Measurements from ENCODE around the gene ST6GALNAC3. TPM values are rescaled to one million over a fixed set of nuclear protein-coding genes. Genes with fewer than 3 reads are reported as not detected.
"Not testable (repeated sequence)": the region's sequence is repeated elsewhere in the genome, so short reads cannot be mapped to it uniquely, and the experiment has no call there.

ST6GALNAC3 gene
- polyA plus RNA-seq, 1 donor, result 86.1 TPM

DNA sequence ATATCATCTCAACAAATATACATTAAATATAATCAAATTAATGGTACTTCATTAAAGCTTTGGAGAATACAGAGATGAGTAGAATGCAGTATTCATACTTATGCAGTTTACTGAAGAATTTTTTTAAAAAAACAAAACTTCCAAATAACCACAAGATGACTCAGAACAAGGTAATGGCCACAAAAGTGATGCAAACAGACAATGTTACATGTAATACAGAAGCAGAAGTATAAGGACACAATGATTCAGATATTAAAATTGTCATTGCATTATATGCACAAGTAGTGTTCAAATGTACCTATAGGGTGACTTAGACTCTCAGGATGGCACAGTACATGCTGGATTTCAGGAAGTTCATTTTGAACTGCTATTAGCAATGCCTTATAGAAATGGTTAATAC is 565.5 kb downstream of the ST6GALNAC3 start:
- no peak for DNase-seq

DNA sequence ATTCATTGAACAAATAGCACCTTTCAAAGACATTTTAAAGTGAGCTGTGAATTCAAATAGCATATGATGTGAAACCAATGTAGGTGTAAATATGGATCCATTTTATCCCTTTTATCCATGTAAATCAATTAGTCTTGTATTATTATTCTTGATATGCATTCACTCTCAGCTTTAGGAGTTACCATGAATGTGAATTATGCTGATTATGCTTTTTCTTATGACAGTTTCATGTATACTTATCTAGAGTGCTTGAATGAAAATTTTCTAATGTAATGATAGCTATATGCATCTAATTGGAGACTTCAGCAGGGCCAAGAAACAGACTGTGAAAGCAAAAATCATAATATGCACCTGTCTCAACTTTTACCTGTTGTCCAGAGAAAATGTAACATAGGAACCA is 566.2 kb downstream of the ST6GALNAC3 start:
- no peak for DNase-seq

DNA sequence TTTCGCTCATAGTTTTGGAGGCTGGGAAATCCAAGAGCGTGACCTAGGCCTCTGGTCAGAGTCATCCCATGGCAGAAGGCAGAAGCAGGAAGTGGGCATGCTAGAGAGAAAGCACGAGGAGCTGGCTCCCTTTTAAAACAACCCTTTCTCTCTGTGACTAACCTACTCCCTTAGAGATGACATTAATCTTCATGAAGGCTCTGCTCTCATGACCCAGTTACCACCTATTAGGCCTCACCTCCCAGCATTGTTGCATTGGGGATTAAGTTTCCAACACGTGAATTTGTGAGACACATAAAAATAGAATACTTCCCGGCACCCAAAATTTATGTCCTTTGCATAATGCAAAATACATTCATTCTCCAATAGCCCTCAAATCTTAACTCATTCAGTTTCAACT is 569.6 kb downstream of the ST6GALNAC3 start:
- DNase-seq, result no peak

DNA sequence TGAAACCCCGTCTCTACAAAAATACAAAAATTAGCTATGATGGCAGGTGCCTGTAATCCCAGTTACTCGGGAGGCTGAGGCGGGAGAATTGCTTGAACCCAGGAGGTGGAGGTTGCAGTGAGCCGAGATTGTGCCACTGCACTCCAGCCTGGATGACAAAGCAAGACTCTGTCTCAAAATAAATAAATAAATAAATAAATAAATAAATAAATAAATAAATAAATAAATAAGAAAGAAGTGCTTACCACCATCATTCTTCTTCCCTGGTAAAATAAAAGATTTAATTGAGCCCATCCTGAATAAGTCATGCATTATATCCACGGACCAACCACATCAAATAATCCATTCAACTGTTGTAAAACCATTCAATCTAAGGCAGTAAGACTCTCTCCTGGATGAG is 578.3 kb downstream of the ST6GALNAC3 start:
- not testable (repeated sequence) for DNase-seq

DNA sequence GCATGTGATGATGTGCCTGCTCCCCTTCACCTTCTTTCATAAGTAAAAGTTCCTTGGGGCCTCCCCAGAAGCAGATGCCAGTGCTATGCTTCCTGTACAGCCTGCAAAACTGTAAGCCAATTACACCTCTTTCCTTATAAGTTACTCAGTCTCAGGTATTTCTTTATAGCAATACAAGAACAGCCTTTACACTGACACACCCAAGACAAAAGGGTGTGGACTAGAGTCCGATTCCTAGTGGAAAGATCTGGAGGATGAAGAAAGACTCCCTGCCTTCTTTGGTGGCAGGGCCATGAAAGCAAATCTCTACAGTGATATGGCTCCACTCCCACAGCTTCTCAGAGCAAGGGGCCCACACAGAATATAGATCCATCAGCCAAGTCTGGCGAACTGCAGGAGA is 583.1 kb downstream of the ST6GALNAC3 start:
- DNase-seq, result no peak

DNA sequence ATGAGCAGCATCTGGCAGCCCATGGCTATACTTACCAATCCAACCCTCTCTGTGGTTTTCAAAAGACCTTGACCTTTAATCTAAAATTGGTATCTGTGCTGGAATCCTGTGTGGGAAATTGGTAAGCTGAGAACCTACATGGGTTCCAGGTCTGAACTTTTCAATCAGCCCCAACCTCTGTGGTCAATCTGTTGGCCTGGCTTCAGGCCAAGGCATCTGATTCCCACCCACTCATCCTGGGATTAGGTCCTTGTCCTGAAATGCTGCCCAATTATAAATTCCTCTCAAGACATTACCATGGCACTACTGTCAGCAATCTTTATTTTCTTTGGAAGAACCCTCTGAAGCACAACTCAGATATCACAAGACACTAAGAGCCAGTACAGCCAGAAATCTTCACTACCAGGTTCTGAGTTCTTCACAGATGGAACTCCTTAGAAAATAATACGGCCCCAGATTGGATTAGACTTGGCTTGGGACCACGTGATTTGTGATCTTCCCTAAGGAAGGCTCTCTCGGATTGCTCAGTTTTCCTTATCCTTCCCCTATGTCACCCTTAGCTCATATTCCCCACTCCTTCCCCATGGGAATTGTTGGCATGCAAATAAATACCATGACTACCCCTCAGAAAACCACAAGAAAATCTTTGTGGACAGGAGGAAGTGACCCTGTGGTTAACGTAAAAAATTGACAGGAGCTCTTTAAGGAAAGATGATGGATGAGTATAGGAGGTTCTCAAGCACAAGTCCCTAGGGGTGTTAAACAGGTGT is 584.8 kb downstream of the ST6GALNAC3 start:
- DNase-seq, result no peak

DNA sequence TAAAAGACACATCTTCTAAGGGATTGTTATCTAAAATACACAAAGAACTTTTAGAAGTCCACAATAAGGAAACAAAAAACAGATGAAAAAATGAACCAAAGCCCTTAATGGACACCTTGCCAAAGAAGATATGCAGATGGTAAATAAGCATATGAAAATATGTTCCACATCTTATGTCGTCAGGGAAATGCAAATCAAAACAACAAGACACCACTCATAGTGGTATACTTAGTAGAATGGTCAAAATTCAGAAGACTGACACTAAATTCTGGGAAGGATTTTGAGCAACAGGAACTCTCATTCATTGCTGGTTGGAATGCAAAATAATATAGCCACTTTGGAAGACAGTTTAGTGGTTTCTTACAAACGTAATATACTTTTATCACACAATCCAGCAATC is 587.0 kb downstream of the ST6GALNAC3 start:
- DNase-seq, result no peak

DNA sequence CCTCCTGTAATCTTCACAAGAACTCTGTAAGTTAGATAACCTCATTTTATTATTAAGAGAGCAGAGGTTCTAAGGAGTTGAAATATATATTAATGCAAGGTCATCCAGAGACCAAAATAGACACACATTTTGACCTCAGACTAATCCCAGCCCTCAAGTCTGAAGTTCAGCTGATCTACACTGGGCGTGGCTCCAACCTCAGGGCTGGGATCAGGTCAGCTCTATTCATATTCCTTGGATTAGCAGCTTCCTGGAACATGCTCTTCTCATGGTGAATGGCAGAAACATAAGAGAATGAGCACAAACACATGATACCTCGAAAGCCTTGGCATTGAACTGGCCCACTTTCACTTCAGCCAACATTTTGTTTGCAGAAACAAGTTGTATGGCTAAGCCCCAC is 592.0 kb downstream of the ST6GALNAC3 start:
- DNase-seq, result no peak

DNA sequence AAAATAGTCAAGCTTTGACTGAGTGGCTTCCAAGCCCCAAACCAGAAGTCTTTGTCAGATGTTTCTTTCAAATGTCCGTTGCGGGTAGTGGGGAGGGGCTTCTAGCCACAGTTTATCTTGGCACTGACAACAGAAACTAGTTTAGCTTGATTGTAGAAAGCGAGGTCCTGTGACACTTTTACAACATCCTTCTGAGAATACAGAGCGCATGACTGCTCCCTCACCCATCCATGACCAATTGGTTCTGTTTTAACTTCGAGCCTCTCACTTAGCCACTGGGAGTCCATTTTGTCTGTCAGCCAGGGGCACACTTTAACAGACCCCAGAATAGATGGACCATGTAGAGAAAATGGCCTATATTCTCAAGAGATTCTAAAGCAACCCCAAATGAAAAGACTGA is 593.5 kb downstream of the ST6GALNAC3 start:
- peak; percentile 65 for DNase-seq

DNA sequence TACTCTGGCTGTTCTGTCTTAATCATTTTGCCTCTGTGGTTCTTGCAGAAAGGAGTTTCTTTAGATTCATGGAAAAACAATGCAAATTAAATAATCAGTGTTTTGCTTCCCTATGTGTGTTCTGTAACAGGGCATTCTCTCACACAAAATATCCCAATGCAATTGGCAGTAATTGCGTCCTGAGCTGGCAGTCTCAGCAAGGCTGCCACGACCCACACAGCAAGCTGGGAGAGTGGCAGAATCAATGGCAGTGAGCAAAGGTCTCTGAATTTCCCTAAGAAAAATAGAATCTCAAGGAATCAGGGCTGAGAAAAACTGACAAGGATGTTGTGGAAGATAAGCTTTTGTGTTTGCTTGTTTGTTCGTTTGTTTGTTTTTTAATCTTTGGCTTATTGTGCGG is 594.6 kb downstream of the ST6GALNAC3 start:
- no peak for DNase-seq

DNA sequence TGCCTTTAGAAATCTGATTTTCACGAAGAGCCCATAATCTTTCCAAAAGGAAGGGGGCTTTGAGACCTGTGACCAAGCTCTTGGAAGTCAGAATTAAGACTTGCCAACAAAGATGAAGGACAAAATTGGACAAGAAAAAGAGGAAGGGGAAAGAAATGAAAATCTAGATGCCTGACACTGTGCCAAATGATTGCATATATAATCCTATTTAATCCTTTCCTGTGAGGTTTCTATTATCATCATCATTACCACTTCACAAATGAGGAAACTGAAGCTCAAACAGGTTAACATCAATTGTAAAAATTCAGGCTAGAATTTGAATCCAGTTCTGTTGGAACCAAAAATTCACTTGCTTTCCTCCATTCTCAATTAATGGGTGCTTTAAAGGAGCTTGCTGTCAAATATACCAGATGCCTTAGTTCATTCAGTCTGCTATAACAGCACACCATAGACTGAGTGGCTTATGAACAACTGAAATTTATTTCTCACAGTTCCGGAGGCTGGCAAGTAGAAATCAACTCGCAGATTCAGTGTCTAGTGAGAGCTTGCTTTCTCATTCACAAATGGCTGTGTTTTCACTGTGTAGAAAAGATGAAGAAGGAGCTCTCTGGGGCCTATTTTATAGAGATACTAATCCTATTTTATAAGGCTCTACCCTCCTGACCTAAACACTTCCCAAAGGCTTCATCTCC is 595.2 kb downstream of the ST6GALNAC3 start:
- DNase-seq, result no peak

DNA sequence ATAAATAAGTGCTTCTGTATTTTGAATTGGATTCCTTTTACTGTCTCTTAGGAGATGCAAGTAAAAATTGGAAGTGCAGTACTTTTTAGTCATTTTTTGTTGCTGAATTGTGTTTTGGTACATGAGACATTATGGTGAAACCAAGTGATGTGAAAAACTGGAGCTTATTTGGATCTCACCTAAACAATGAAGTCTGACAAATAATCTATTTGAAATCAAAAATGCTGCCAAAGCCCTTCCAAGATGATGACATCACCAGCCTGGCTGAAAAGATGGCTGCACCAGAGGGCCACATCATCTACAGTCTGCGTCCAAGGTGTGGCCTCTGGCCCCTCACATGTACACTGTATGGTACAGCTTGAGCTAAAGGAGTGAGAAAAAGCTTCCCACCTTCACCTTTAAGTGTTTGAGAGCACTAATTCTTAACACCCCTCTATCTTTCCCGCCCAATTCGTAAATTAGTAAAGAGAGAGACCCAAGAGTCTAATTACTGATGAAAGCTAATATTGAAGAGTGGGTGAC is 600.2 kb downstream of the ST6GALNAC3 start:
- no peak for DNase-seq

DNA sequence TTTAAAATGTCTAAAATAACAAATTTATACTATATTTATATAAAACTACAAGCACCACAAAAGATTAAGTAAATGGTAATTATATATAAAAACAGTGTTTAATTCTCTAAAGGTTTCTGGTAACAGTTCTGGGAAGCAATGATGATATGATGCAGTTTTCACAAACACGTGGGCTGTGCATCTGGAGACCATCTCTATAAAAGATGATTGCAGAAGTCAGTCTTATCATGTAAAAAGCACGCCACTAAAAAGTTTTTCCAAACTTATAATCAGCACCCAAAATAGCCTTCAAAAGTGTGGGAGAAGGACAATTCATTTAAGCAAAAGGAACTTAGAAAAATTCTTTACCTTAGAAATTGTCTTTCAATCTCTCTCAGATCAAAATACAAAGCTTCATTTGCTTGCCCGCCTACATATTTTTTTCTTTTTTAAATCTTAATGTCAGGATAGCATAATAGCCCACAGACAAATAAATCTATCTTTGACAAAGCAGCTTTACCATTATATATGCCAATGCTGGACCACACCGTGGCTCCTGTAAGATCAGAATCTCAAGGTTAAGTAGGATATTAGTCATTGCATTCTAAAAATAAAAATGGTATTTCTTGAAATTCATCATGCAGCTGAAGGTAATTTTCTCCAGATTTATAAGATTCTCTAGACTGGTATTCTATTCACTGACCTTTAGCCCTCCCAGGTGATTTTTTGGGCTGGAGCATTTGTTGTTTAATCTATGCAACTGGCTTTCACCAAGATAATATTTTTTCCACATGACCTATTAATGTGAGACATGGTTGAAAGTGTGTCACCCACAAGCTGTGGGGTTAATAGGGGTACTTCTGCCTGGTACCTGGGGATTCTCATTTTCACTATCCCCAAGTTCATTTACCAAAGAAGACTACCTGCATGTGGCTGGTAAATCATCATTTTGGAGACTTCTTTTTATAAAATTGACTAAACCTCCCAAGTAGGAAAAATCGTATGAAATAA is 603.2 kb downstream of the ST6GALNAC3 start:
- no peak for DNase-seq

DNA sequence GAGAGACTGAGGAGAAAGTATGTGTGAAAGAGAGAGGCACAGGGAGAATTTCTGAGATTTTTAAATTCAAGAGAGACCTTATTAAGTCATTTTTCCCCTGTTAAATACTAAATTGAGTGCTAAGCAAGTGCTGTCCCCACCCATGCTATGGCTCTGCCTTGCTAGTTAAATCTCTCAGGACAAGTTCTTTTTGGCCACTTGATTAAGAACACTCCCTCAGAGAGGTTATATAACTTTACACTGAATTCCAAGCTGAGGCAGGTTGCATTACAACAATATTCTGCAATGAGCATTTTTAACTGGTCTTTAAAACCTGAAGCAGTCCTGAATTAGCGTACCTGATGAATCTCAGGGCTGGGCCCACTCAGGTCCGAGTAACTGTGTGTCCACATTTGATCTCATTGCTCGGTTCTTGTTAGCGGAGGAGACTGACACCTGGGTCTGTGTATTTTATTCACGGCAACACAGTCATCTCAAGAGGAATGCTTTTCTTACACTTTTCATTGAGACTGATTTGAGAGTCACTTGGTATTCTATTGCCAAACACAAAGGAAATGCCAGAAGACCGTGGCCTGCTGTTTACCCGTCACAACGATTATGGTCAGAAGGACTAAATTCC is 605.1 kb downstream of the ST6GALNAC3 start:
- DNase-seq, result no peak

DNA sequence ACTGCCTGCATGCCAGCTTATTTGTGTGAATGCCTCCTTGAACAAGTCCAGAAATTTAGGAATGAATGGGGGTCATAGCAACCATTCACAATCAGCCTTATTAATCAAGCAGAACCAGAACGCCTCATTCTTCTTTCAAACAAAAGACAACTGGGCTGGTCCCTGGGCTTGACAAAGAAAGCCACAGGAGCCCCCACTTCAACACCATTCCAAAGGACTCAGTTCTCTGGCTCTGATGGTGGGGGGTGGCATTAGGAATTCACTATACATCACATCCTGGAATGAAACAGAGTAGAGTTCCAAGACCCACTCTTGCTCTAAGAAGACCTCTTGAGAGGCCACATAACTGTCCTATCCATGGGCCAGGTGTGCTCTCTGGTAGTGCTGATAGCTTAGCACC is 606.1 kb downstream of the ST6GALNAC3 start:
- DNase-seq, result no peak

DNA sequence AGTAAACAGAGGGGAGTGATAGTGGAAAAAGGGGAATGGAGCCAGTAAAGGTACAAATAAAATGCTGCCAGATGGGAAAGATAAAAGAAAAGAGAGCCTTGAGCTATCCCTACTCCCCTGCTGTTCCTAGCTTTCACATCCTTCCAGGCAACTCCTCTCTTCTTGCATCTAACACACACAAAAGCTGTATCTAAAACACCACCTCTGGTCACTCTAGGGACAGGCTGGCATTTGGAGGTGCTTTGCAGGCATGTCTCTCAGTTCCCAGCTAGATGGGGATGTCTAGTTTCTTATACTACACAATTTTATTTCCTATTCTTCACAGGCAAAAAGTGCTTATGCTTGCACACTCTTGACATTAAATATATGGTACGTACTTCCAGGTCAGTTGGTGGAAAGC is 607.6 kb downstream of the ST6GALNAC3 start:
- DNase-seq, result no peak

Other genes with a start within 250 kb of the ST6GALNAC3 start
- not detected for gene ASB17, start 142.3 kb upstream of the ST6GALNAC3 start, polyA plus RNA-seq (ENCODE audit: insufficient read length)